HG03457 (cell line): ENCODE measurements around the gene SEMA4G.

Source experiments
- ATAC-seq: cut with Tn5 transposase; IDR thresholded peaks from one replicate; pipeline ENCODE4 v1.9.1; 2021; ENCODE audit warnings: moderate number of reproducible peaks; ENCODE audit not compliant: unreplicated experiment

The SEMA4G gene, protein sequence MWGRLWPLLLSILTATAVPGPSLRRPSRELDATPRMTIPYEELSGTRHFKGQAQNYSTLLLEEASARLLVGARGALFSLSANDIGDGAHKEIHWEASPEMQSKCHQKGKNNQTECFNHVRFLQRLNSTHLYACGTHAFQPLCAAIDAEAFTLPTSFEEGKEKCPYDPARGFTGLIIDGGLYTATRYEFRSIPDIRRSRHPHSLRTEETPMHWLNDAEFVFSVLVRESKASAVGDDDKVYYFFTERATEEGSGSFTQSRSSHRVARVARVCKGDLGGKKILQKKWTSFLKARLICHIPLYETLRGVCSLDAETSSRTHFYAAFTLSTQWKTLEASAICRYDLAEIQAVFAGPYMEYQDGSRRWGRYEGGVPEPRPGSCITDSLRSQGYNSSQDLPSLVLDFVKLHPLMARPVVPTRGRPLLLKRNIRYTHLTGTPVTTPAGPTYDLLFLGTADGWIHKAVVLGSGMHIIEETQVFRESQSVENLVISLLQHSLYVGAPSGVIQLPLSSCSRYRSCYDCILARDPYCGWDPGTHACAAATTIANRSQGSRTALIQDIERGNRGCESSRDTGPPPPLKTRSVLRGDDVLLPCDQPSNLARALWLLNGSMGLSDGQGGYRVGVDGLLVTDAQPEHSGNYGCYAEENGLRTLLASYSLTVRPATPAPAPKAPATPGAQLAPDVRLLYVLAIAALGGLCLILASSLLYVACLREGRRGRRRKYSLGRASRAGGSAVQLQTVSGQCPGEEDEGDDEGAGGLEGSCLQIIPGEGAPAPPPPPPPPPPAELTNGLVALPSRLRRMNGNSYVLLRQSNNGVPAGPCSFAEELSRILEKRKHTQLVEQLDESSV

GRCh38 chr10:100969187-100970075 is at the start of gene SEMA4G:
Gene SEMA4G, plus strand, starts transcription at chr10:100969504. Its CDS starts 3,409 bp downstream, at chr10:100972913.
- ATAC-seq: no peak

- no peak for ATAC-seq
Observed at GRCh38 chr10:100923580-100923979, 45.7 kb upstream of the SEMA4G start.

DNA sequence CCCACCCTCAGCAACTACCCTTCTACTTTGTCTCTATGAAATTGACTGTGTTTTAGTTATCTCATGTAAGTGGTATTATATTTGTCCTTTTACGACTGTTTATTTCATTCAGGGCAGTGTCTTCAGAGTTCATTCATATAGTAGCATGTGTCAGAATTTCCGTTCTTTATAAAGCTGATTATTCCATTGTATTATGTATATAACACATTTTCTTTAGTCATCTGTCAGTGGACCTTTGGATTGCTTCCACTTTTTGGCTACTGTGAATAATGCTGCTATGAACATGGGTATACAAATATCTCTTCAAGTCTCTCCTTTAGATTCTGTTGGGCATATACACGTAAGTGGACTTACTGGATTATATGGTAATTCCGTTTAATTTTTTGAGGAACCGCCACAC is 42.0 kb upstream of the SEMA4G start:
- ATAC-seq: no peak

DNA sequence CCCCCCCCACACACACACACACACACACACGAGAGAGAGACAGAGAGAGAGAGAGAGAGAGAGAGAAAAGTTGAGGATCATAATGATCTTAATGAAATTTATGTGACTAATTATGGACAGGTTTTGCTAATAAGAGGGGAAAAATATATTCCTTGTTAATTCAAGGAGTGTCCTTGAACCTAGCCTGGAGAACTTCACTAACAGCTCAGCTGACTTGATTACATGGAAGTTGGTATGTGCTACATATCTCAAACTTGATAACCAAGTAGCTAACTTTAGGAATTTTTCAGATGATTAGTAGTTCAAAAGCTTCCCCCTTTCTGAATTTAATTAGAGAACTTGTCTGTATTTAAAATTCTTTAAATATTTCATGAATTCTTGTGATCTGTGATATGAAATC is 41.3 kb upstream of the SEMA4G start:
- ATAC-seq: no peak

DNA sequence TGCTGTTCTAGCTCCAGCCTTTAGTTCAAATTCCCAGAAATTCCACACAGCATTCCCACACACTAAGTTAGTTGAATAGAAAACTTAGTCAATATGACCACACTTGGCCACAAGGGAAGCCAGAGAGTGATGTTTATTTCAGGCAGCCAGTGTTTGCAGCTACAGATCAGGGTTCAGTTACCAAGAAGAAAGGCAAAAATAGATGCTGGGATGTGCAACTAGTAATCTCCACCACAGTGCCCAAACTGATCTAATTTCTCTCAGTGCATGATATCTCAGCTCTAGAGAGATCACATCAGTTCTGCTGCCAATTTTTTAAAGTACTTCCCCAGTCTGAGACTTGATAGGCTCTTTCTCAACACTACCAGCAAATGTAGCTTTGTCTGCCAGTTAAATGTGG is 38.9 kb upstream of the SEMA4G start:
- ATAC-seq: no peak

- ATAC-seq: no peak
Observed at GRCh38 chr10:100934084-100934659, 35.1 kb upstream of the SEMA4G start.

DNA sequence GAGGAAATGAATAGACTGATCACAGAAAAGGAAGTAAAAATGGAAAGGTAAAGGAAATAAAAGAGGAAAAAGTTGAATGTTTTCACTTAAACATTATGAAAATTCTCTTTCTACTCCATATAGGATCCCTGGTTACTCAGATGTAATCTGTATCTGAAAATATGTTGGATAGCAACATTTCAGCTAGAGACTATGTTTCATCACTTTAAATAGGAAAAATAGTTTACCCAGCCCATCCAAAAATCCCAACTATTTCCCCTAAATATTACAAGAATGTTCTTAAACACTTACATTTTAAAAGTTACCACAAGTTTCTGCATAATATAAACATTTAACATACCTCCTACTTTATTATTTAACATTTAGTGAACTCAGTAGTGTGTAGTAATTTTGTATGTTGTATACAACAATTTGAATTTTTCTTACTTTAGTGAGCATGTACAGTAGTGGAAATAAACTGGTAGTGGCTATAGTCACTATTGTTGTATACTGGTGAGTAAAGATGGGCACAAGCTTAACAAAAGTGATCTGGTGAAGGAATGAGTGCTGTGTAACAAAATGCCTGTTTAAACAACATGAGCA is 29.4 kb upstream of the SEMA4G start:
- no peak for ATAC-seq

GRCh38 chr10:100942229-100942628 is 27.1 kb upstream of the SEMA4G start:
- ATAC-seq: no peak

DNA sequence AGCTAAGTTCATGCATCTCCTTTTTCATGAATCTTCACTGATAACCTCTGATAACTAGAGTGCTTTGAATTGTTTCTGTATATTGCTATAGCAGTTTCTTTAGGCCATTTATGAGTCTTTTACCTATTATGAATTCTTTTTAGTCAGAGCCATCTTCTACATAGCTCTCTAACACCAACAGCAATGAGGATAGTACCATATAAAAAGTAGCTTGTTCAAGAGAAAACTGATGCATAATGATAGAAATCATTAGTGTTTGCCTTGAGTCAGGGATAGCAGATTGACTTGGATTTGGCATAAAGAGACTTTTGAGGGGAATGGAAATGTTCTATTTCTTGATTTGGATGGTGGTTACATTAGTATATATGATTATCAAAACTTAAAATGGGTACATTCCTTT is 25.8 kb upstream of the SEMA4G start:
- no peak for ATAC-seq

DNA sequence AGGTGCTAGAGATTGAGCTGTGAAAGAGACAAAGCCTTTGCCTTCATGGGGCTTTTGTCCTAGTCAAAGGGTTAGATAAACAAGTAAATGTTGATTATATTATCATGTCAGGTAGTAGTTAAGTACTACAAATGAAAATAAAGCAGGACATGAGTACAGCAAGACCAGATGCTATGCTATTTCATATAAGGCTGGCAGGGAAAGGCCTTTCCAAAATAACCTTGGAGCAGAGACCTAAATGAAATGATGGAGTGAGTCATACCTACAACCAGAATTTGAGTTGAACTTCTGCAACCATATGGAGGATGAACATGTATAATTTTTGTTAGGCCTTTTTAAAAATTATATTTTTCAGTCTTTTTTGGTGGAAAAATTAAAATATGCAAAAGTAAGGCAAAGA is 23.6 kb upstream of the SEMA4G start:
- ATAC-seq: no peak

DNA sequence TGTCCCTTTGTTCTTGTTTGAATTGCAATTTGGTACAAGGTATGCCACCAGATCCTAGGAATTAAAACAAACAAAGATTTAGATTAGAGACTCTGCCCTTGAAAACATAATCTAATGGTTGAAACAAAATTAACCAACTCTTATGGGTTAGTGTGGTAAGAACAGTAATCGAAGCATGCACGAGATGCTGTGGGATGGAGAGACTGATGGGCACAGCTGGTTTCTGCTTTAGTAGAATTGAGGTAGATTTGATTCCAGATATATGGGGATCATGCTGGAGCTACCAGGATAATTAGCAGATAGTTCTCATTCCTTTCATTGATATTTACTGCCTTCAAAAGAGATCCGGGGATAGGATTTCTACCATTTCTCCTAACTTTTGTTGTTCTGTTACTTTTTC is 20.4 kb upstream of the SEMA4G start:
- ATAC-seq: no peak

DNA sequence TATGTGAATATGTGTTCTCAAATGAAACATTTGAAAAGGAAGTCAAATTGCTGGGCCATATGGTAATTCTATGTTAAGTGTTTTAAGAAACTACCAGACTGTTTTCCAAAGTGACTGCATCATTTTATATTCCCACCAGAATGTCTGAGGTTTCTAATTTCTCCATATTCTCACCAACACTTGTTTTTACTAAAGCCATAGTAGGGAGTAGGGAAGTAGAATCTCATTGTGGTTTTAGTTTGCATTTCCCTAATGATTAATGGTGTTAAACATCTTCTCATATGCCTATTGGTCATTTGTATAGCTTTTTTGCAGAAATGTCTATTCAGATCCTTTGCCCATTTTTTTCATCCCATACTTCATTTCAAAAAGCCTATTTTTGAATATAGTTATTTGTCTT is 9.1 kb upstream of the SEMA4G start:
- no peak for ATAC-seq

GRCh38 chr10:100962351-100963080 is 6.8 kb upstream of the SEMA4G start:
- no peak for ATAC-seq

DNA sequence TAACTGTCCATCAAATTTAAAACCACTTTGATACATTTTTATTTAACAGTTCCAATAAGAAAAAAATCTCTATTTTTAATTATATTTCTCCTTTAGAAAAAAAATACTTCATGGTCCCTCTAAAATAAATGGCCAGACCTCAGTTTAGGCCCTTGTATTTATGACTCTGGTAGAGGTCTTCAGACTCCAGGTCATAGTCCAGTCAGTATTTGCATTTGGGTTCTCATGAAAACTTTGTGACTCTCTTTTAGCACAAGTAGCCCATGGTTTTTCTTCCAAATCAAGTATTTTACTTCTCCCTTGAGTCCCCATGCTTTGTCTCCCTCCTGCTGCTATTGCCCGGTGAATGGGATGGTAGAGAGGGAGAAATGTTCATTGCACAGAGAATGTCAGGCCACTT is 5.5 kb upstream of the SEMA4G start:
- ATAC-seq: no peak

DNA sequence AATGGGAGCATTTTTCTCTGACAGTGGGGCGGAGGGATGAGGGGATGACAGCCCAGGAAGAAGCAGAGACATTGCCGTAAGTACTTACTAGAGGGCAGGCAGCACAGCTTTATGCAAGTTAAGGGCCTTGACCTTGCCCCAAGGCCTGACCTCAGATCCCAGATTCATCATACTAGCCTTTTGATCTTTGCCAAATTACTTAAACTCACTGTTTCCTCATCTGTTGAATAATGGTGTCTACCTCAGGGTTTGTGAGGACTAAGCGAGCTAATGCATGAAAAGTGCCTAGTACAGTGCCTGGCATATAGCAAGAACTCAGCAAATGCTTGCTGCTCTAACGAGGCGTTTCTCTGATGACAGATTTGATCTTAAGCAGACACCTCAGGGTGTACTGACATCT is 3.5 kb upstream of the SEMA4G start:
- ATAC-seq: no peak

GRCh38 chr10:100966887-100967286 is 2.4 kb upstream of the SEMA4G start:
- no peak for ATAC-seq

- ATAC-seq: no peak
Observed at GRCh38 chr10:100967332-100967731, 2.0 kb upstream of the SEMA4G start.

DNA sequence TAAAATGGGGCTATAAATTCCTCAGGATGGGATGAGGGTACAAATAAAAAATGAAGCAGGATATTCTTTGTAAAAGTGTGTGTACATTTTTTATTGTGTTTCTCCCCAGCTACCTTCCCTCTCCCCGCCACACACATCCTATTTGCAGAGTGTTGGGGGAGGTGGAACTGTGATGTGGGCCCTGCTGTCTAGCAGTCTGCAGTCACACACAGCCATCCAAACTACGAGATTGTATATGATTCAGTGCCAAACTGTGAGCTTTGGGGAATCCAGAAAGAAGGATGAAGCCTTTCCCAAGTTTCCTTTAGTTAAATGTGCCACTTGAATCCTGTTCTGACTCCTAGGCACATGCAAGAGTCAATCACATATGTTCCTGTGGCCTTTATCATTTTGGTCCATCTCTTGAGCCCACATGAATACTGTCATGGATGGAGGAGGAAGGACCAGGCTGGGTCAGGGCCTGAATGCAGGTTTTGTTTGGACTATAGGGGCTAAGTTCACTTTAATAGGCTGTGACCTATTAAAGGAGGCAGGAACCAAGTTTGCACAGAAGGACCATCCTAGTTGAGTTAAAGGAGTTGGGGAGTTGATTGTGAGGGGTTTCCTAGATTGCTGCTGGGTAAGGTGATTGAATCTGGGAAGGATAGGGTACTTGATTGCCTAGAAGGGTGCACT is 1.1 kb upstream of the SEMA4G start:
- no peak for ATAC-seq

DNA sequence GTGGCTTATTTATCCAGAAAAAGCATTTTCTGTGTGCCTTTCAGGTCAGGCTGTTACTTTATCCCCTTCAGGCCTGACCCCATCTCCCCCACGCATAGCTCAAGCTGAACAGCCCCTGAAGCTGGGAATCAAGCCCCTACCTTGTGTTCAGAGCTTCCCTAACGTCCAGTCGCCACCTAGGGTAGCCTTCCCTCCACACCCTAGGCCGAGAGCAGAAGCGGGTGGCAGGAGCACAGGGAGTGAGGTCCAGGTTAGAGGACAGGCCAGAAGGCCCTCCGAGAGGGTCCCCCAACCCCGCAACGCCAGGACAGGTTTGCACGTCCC is 479 bp upstream of the SEMA4G start:
- no peak for ATAC-seq
